Stimulated activated CD8-positive, alpha-beta memory T cell treated with anti-CD3 and anti-CD28 coated beads, Interleukin-12 subunit alpha, Interleukin-12 subunit beta, amount 100 ng/mL, for 1 hour (primary cell): ENCODE data around the gene JAKMIP2.
"Not testable (repeated sequence)": the region's sequence is repeated elsewhere in the genome, so short reads cannot be mapped to it uniquely, and the experiment has no call there.

Experiments
- DNase-seq: peaks from one replicate; pipeline ENCODE4 v3.0.0-alpha.2; 2020; ENCODE audit warnings: low read depth

JAKMIP2 gene

DNA sequence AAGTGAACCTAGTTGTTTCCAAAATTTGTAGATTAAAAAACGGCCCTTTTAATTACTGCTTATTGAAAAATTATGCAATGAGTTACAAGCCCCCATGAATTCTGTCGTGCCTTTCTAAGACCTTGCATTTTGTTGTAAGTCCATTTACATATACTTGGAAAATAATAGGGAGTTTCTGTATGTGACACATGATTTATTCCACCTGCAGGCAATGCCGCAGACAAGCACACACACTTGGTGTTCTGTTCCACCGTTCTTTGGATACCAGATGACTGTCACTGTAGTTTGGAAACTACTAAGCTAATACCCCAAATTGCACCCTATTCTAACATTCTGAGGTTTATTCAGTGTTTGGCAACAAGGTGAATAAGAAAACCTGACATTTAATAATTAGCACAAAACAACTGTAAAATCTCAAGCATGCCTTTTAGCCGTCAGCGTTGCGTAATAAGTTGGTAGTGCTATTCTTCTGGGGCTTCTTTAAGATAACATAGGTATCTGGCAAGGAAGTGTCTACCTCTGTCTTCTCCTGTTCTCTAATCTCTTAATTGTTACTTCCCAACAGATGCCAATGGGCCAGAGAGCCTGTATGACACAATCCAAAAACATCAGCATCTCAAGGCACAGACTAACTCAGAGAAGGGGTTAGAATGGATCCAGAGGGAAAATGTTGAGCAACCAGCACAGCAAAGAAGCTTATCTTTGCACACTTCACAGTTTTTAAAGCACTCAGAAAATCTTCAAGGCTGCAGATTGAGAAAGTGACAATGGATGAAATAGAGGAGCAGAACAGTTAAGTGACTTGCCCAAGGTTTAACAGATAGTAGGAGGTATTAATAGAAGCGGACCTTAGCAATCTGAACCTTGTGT is 224.4 kb downstream of the JAKMIP2 start:
- DNase-seq, result no peak

DNA sequence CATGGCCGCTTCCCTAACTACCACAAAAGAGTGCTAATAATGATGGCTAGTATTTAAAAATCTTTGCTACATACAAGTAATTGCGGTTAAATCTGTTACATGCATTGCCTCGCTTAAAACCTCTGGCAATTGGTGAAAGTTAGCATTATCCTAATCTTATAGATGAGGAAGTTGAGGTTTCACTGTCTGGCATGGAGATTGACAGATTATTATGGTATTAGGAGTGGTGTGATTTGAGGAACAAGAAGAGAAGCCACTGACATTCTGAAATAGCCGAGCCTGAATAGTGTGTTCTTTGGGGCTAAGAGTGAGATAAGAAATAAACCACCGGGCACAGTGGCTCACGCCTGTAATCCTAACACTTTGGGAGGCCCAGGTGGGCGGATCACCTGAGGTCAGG is 227.4 kb downstream of the JAKMIP2 start:
- DNase-seq, result no peak

DNA sequence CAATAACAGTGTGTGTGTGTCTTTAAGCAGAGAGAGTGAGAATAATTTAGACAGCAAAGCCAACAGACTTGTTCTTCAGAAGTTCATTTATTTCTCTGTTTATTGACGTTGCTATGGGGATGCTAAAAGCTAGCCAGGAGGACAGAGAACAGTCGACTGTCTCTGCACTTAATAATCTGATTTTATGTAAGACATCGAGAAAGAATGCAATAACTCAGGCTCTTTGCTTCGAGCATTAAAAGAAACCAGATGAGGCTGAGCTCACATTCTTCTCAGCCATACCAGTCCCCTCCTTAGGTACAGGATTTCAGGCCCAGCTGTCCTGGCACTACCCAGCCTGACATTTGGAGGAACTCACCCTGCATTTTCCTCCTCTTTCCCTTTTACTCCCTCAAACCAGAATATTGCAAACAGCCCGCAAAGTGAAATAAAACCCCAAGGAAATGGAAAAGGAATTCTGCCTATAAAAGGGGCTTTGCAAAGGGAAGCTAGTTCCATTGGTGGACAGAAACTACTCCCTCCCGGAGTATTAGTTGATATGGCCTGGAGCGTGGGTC is 228.2 kb downstream of the JAKMIP2 start:
- DNase-seq, result no peak

DNA sequence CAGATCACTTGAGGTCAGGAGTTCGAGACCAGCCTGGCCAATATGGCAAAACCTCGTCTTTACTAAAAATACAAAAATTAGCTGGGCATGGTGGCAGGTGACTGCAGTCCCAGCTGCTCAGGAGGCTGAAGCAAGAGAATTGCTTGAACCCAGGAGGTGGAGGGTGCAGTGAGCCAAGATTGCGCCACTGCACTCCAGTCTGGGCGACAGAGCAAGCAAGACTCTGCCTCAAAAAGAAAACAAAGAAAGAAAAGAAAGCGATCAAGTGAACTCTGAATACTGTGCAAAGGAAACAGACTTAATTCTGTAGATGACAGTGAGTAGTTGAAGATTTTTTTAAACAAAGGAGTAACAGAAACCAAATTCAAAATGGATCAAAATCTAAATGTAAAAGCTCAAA is 228.7 kb downstream of the JAKMIP2 start:
- not testable (repeated sequence) for DNase-seq

DNA sequence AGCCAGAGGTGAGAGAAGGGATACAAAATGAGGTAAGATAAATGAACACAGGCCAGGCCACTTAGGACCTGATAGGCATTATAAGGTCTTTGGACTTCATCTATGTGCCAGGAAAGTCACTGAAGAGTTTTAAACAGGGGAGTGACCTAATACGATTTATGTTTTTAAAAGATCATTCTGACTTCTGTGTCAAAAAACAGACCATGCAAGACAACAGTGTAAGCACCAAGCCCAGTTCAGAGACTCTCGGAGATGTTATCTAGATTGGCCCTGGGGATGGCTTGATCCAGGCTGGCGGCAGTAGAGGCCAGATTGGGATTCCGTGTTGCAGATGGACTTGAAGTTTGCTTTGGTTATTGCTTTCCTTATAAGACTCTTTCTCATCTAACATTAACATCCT is 229.6 kb downstream of the JAKMIP2 start:
- no peak for DNase-seq

DNA sequence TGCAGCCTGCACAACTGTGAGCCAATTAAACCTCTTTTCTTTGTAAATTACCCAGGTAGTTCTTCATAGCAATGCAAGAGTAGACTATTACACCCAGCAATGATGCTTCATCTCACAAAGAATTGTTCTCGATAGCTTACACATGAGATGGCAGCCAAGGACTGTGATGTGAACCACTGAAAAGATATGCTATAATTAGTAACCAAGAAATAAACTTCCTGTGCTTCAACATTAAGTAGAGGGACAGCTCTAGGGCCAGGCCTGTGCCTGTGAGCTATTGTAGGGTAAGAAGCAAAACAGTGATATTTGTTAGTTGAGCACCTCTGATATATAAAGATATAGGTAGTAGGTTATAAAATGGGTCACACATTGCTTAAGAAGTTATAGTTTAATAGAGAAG is 230.9 kb downstream of the JAKMIP2 start:
- DNase-seq, result no peak

DNA sequence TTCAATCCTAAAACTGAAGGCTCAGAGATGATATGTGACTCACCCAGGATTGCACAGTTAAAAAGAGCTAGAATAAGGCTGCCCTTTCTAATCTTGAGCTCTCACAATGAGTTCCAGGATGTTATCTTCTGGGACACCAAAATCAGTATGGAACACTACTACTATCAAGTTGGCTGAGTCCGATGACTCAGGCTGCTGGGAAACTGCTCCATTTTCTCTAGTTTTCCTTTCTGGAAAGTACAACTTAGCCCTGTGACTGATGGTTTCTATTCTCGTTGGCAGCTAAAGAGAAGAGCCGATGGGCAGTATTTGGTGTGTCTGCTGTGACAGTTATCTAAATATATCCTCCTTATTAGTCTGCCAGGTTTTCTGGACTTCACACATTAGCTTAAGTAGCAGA is 234.8 kb downstream of the JAKMIP2 start:
- no peak for DNase-seq

GRCh38 chr5:147544556-147544955 is 238.0 kb downstream of the JAKMIP2 start:
- no peak for DNase-seq

- DNase-seq, result no peak
Measured at GRCh38 chr5:147539053-147539452, 243.5 kb downstream of the JAKMIP2 start.

DNA sequence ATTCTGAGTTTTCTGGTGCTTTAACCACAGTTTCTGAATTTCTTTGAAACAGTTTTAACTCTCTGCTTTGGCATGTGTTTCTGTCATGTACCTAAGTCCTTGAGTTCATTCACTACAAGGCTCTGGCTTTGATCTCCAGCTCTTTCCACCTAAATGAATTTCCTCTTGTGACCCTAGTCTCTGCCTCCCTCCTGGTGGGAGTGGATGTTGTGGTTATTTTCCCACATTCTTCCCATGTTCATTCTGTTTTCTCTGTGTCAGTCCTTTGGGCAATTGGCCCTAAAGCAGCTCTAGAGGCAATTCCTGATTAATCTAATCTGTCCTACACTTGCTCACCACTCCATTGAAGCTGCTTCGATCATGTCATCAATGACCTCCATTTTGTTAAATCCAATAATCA is 244.3 kb downstream of the JAKMIP2 start:
- no peak for DNase-seq
